Kidney epithelial cell (primary cell): Measurements from ENCODE around the gene ARGLU1. TPM values are rescaled to one million over a fixed set of nuclear protein-coding genes. Genes with fewer than 3 reads are reported as not detected.

Experiments
- DNase-seq: peaks from one replicate; pipeline ENCODE4 v3.0.0-alpha.2; 2010; ENCODE audit warnings: low read depth
- H3K27me3 ChIP-seq: 2 replicates; pipeline ENCODE4 v1.6.0; 2011; ENCODE audit warnings: low read length; ENCODE audit not compliant: control insufficient read depth, insufficient read depth
- H3K36me3 ChIP-seq: 2 replicates; pipeline ENCODE4 v1.5.1; 2011; ENCODE audit warnings: low read length; ENCODE audit not compliant: control insufficient read depth, insufficient read depth
- H3K4me3 ChIP-seq: 2 replicates; pipeline ENCODE4 v1.5.1; 2011; ENCODE audit warnings: low read depth, mild to moderate bottlenecking, control low read depth, low read length
- total RNA-seq: library from RNA; depleted of rRNA; stranded (reverse); fragments of >200 nt; gene quantifications from 2 replicates; pipeline ENCODE4 v1.2.3, GENCODE V29; 2015
- TF ChIP-seq, protein P1 (sequence below): IDR thresholded peaks from 2 replicates; pipeline ENCODE4 v1.5.1; 2011; ENCODE audit warnings: mild to moderate bottlenecking, moderate library complexity, low read length, control low read depth, inconsistent platforms; ENCODE audit not compliant: insufficient read depth, poor library complexity, severe bottlenecking

Gene ARGLU1
- total RNA-seq, 1 donor from 2014 or later, result 50.1 TPM

DNA sequence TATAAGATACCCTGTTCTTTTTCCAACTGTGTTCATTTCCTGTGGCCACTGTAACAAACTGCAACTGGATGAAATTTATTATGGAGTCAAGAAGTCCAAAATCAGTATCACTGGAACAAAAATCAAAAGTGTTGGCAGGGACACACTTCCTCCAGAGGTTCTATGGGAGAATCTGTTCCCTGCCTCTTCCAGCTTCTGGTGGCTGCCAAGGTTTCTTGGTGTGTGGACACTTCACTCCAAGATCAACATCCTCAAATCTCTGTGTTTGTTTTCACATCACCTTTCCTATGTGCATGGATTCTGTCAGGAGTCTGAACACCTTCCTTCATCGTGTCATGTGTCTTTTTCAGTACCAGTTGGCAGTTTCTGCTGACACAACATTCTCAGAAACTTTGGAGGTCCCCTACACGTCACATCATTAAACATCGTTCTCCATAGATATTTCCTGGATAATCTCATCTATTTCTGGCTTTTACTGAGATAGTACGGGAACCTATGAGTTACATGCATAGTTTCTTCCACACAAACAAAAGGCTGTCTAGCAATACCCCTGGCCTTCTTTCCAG lies 17.3 kb downstream of the ARGLU1 start:
- DNase-seq, result no peak
- TF ChIP-seq, protein P1, sequence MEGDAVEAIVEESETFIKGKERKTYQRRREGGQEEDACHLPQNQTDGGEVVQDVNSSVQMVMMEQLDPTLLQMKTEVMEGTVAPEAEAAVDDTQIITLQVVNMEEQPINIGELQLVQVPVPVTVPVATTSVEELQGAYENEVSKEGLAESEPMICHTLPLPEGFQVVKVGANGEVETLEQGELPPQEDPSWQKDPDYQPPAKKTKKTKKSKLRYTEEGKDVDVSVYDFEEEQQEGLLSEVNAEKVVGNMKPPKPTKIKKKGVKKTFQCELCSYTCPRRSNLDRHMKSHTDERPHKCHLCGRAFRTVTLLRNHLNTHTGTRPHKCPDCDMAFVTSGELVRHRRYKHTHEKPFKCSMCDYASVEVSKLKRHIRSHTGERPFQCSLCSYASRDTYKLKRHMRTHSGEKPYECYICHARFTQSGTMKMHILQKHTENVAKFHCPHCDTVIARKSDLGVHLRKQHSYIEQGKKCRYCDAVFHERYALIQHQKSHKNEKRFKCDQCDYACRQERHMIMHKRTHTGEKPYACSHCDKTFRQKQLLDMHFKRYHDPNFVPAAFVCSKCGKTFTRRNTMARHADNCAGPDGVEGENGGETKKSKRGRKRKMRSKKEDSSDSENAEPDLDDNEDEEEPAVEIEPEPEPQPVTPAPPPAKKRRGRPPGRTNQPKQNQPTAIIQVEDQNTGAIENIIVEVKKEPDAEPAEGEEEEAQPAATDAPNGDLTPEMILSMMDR, result no peak
- Histone ChIP-seq H3K27me3 (no peaks in the 10 kb centered on the region), H3K4me3 (no peak overlapping the region), H3K36me3 (peaks cover 1% of the 10 kb centered on the region)

DNA sequence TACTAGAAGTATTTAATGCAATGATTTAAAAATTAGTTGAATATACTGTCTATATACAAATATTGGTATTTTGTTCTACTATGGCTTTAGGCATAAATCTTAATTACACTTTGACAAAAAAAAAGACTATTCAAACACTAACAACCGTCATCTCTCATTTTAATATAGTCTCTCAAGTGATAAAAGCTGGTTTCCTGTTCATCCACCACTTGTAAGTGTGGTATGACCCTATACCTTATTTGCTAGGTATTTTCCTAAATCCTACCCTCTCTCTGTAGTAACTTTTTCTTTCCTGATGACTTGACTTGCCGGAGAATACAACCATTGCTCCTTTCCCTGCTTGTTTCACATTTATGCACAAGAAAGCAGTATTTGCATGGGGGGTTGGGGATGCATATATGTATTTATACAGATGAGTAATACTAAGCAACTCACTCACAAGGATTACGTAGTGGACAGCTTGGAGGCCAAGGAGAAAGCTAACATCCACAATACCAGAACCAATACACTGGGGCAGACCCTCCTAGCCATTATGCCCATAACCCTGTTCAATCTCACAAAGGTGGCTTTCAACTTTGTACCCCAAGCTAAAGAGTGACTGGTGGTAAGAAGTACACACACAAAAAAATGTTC lies 19.8 kb downstream of the ARGLU1 start:
- Histone ChIP-seq H3K27me3 (no peaks in the 10 kb centered on the region), H3K4me3 (no peak overlapping the region), H3K36me3 (peaks cover 2% of the 10 kb centered on the region)
- no peak for DNase-seq
- TF ChIP-seq, protein P1, result no peak

DNA sequence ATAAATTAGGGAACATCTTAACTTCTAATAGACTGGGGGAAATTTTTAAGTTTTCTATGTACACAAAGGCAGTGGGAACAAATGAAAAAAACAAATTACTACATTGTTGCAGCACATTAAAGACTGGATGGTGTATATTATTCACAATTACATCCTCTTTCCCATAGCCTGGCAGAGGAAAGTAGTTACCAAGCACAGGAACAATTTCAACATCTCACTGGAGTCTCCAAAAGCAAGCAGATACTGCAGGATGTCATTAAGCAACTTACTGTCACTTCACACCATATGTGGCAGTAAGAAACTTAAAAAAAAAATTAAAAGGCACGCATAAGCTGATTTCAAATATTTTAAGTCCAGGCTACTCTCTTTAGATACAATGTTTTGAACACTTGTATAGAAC lies 26.1 kb downstream of the ARGLU1 start:
- H3K27me3 ChIP-seq, result no peaks in the 10 kb centered on the region
- no peak overlapping the region for H3K4me3 ChIP-seq
- TF ChIP-seq, protein P1, result no peak
- H3K36me3 ChIP-seq, result peaks cover 2% of the 10 kb centered on the region
- no peak for DNase-seq

DNA sequence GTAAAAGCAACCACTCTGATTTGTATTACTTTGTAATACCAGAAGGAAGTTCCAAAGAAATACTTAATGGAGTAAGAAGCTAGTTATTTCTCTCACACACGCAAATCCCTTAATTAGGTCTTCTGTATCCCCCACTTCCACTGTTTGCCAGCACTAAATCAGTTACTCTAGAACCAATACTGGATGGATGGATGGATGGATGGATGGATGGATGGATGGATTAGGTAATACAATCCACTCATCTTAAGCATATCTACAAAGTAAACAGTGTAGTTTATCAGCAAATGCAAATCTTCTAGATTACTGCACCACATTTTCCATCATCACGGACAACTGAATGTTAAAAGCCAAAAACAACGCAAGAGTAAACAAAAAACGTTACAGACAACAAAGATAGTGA lies 27.3 kb downstream of the ARGLU1 start:
- Histone ChIP-seq H3K27me3 (no peaks in the 10 kb centered on the region), H3K4me3 (no peak overlapping the region), H3K36me3 (peaks cover 2% of the 10 kb centered on the region)
- DNase-seq, result no peak
- TF ChIP-seq, protein P1, result no peak

DNA sequence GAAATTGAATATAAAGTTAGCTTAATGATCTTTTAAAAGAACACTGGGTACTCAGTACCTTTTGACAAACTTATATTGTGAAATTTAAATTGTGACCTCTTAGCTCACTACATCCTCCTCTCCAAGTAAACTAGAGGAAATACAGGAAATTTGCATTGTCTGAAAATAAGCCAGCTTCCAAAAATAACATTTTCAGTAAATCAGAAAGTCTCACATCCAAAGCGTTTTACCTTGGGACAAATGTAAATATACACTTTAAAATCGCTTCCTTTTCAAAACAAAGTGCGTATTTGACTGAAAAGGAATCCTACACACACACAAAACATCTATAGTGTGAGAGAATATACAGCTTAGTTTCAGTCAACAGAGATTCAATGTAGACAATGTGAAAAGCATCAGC lies 30.4 kb downstream of the ARGLU1 start:
- Histone ChIP-seq H3K27me3 (no peaks in the 10 kb centered on the region), H3K36me3 (no peaks in the 10 kb centered on the region), H3K4me3 (no peak overlapping the region)
- no peak for DNase-seq
- TF ChIP-seq, protein P1, result no peak

DNA sequence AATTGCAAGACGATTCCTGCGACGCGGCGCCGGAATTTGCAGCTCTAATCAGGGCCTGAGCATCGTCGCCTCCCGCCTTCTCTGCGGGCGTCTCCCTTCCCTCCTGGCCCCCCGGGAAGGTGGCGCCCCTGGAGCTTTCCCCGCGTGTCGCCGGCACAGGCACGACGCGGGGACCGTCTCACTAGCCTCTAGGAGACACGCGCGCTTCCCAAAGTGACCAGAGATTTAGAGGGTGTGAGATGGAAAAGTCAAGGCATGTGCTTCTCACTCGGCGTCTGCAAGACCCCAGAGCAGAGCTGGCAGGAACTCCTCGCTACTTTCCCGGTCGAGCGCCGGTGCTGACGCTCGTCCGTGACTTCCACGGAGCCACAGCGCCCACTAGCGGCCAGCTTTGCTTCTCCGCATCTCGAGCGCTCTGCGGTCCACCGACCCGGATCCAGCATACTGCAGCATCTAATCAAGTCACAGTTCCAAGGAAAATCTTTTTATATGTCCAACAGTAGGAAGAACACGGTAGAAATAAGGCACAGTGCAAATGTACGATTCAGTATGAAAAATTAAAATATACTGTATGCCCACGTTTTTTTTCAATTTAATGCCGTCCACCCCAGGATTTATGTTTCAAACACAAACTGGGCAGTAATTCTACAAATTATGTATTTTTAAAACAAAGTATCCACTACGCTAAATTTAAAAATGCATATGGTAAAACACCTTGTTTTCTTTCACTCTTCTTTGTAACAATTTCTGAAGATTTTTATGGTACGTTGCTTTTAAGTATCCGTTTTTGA lies 31.5 kb downstream of the ARGLU1 start:
- no peaks in the 10 kb centered on the region for H3K27me3 ChIP-seq
- peak overlapping the region; percentile 62 for H3K4me3 ChIP-seq
- TF ChIP-seq, protein P1, result peak; percentile 99
- peak; percentile 58 for DNase-seq
- no peaks in the 10 kb centered on the region for H3K36me3 ChIP-seq
